ENCODE measurements around the gene CEP162. TPM values are rescaled to one million over a fixed set of nuclear protein-coding genes. Genes with fewer than 3 reads are reported as not detected.
"Not testable (repeated sequence)": the region's sequence is repeated elsewhere in the genome, so short reads cannot be mapped to it uniquely, and the experiment has no call there.

The CEP162 gene
- total and polyA plus RNA-seq, 2 donors = 13.1 to 15.7 TPM

- H3K27ac ChIP-seq (ENCODE audit: low read depth in 1 of 2, low read length in 1 of 2); DNase-seq (ENCODE audit: low read depth in 6 of 9, low spot score in 9 of 9); H3K27me3 ChIP-seq (ENCODE audit: control insufficient read depth in 2 of 2, insufficient read depth in 1 of 2, low read length in 1 of 2); H3K4me3 ChIP-seq (ENCODE audit: low read length in 2 of 2); H3K4me1 ChIP-seq (ENCODE audit: control insufficient read depth in 2 of 2, insufficient read depth in 2 of 2, low read length in 2 of 2); H3K9me3 ChIP-seq (ENCODE audit: control insufficient read depth in 2 of 2, insufficient read depth in 1 of 2, low read length in 1 of 2); H3K36me3 ChIP-seq (ENCODE audit: control insufficient read depth in 2 of 2, insufficient read depth in 2 of 2, low read length in 1 of 2): not testable (repeated sequence)
- 95% methylated on average over 51 of the region's 51 CpGs for WGBS
Observed at GRCh38 chr6:84244416-84245081, 17.1 kb upstream of the CEP162 start.

DNA sequence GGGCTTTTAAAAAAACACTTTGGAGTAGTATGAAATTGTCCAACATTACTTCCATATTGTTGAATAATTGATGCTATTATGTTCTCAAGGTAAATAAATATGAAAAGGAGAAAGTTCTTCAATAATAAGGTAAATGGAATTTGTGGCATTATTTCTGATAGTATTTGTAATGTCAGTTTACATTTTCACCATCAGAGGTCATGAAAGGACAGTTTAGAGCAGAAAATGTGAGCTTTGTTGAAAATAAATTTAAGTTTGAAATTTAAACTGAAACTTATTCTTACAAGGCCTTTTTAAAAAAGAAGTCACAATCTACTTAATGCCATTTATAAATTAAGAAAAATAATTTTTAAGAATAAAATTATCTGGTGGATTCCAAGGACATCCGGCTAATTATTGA is 15.8 kb upstream of the CEP162 start:
- no peaks in the 10 kb centered on the region for H3K27me3 ChIP-seq (ENCODE audit: control insufficient read depth in 2 of 2, insufficient read depth in 1 of 2, low read length in 1 of 2)
- no peak for DNase-seq (ENCODE audit: low read depth in 6 of 9, low spot score in 9 of 9)
- no peaks in the 10 kb centered on the region for H3K36me3 ChIP-seq (ENCODE audit: control insufficient read depth in 2 of 2, insufficient read depth in 2 of 2, low read length in 1 of 2)
- H3K4me1 ChIP-seq (ENCODE audit: control insufficient read depth in 2 of 2, insufficient read depth in 2 of 2, low read length in 2 of 2) = no peaks in the 10 kb centered on the region
- WGBS = 98% methylated on average over 1 of the region's 1 CpG
- no peak overlapping the region for H3K4me3 ChIP-seq (ENCODE audit: low read length in 2 of 2)
- H3K9me3 ChIP-seq (ENCODE audit: control insufficient read depth in 2 of 2, insufficient read depth in 1 of 2, low read length in 1 of 2) = no peaks in the 10 kb centered on the region
- no peak overlapping the region for H3K27ac ChIP-seq (ENCODE audit: low read depth in 1 of 2, low read length in 1 of 2)

GRCh38 chr6:84242265-84242664 is 14.8 kb upstream of the CEP162 start:
- Histone ChIP-seq H3K9me3 (ENCODE audit: control insufficient read depth in 2 of 2, insufficient read depth in 1 of 2, low read length in 1 of 2) (no peaks in the 10 kb centered on the region), H3K27ac (ENCODE audit: low read depth in 1 of 2, low read length in 1 of 2) (no peak overlapping the region), H3K27me3 (ENCODE audit: control insufficient read depth in 2 of 2, insufficient read depth in 1 of 2, low read length in 1 of 2) (no peaks in the 10 kb centered on the region), H3K36me3 (ENCODE audit: control insufficient read depth in 2 of 2, insufficient read depth in 2 of 2, low read length in 1 of 2) (no peaks in the 10 kb centered on the region), H3K4me1 (ENCODE audit: control insufficient read depth in 2 of 2, insufficient read depth in 2 of 2, low read length in 2 of 2) (no peaks in the 10 kb centered on the region), H3K4me3 (ENCODE audit: low read length in 2 of 2) (no peak overlapping the region)
- DNase-seq (ENCODE audit: low read depth in 6 of 9, low spot score in 9 of 9) = no peak

- H3K27ac ChIP-seq (ENCODE audit: low read depth in 1 of 2, low read length in 1 of 2) = no peak overlapping the region
- no peaks in the 10 kb centered on the region for H3K36me3 ChIP-seq (ENCODE audit: control insufficient read depth in 2 of 2, insufficient read depth in 2 of 2, low read length in 1 of 2)
- 0% methylated on average over 1 of the region's 1 CpG for WGBS
- H3K9me3 ChIP-seq (ENCODE audit: control insufficient read depth in 2 of 2, insufficient read depth in 1 of 2, low read length in 1 of 2) = no peaks in the 10 kb centered on the region
- peaks cover 5% of the 10 kb centered on the region in 2 donors for H3K4me1 ChIP-seq (ENCODE audit: control insufficient read depth in 2 of 2, insufficient read depth in 2 of 2, low read length in 2 of 2)
- DNase-seq (ENCODE audit: low read depth in 6 of 9, low spot score in 9 of 9) = no peak
- H3K27me3 ChIP-seq (ENCODE audit: control insufficient read depth in 2 of 2, insufficient read depth in 1 of 2, low read length in 1 of 2) = peaks cover 0 to 3% of the 10 kb centered on the region in 2 donors
- peak overlapping the region; percentile 89 to 90 for H3K4me3 ChIP-seq (ENCODE audit: low read length in 2 of 2)
Observed at GRCh38 chr6:84228198-84228543, 728 bp upstream of the CEP162 start.

GRCh38 chr6:84227044-84227433 is 404 bp downstream of the CEP162 start:
- 10% methylated on average over 14 of the region's 14 CpGs for WGBS
- H3K27ac ChIP-seq (ENCODE audit: low read depth in 1 of 2, low read length in 1 of 2) = peak overlapping the region; percentile 26 to 70
- peak overlapping the region; percentile 89 to 90 for H3K4me3 ChIP-seq (ENCODE audit: low read length in 2 of 2)
- H3K27me3 ChIP-seq (ENCODE audit: control insufficient read depth in 2 of 2, insufficient read depth in 1 of 2, low read length in 1 of 2) = peaks cover 0 to 3% of the 10 kb centered on the region in 2 donors
- peaks cover 5% of the 10 kb centered on the region in 2 donors for H3K4me1 ChIP-seq (ENCODE audit: control insufficient read depth in 2 of 2, insufficient read depth in 2 of 2, low read length in 2 of 2)
- DNase-seq (ENCODE audit: low read depth in 6 of 9, low spot score in 9 of 9) = no peak
- no peaks in the 10 kb centered on the region for H3K36me3 ChIP-seq (ENCODE audit: control insufficient read depth in 2 of 2, insufficient read depth in 2 of 2, low read length in 1 of 2)
- no peaks in the 10 kb centered on the region for H3K9me3 ChIP-seq (ENCODE audit: control insufficient read depth in 2 of 2, insufficient read depth in 1 of 2, low read length in 1 of 2)

GRCh38 chr6:84224251-84224650 is 3.2 kb downstream of the CEP162 start:
- no peak overlapping the region for H3K27ac ChIP-seq (ENCODE audit: low read depth in 1 of 2, low read length in 1 of 2)
- H3K36me3 ChIP-seq (ENCODE audit: control insufficient read depth in 2 of 2, insufficient read depth in 2 of 2, low read length in 1 of 2) = peaks cover 0 to 3% of the 10 kb centered on the region in 2 donors
- H3K4me3 ChIP-seq (ENCODE audit: low read length in 2 of 2) = no peak overlapping the region
- no peak for DNase-seq (ENCODE audit: low read depth in 6 of 9, low spot score in 9 of 9)
- H3K27me3 ChIP-seq (ENCODE audit: control insufficient read depth in 2 of 2, insufficient read depth in 1 of 2, low read length in 1 of 2) = no peaks in the 10 kb centered on the region
- peaks cover 5% of the 10 kb centered on the region in 2 donors for H3K4me1 ChIP-seq (ENCODE audit: control insufficient read depth in 2 of 2, insufficient read depth in 2 of 2, low read length in 2 of 2)
- H3K9me3 ChIP-seq (ENCODE audit: control insufficient read depth in 2 of 2, insufficient read depth in 1 of 2, low read length in 1 of 2) = no peaks in the 10 kb centered on the region

GRCh38 chr6:84223608-84224007 is 3.8 kb downstream of the CEP162 start:
- H3K9me3 ChIP-seq (ENCODE audit: control insufficient read depth in 2 of 2, insufficient read depth in 1 of 2, low read length in 1 of 2); DNase-seq (ENCODE audit: low read depth in 6 of 9, low spot score in 9 of 9); H3K4me3 ChIP-seq (ENCODE audit: low read length in 2 of 2); H3K4me1 ChIP-seq (ENCODE audit: control insufficient read depth in 2 of 2, insufficient read depth in 2 of 2, low read length in 2 of 2); H3K27ac ChIP-seq (ENCODE audit: low read depth in 1 of 2, low read length in 1 of 2); H3K27me3 ChIP-seq (ENCODE audit: control insufficient read depth in 2 of 2, insufficient read depth in 1 of 2, low read length in 1 of 2); H3K36me3 ChIP-seq (ENCODE audit: control insufficient read depth in 2 of 2, insufficient read depth in 2 of 2, low read length in 1 of 2): not testable (repeated sequence)
- 96% methylated on average over 5 of the region's 5 CpGs for WGBS

- 97% methylated on average over 4 of the region's 4 CpGs for WGBS
- Histone ChIP-seq H3K36me3 (ENCODE audit: control insufficient read depth in 2 of 2, insufficient read depth in 2 of 2, low read length in 1 of 2) (peaks cover 0 to 3% of the 10 kb centered on the region in 2 donors), H3K27ac (ENCODE audit: low read depth in 1 of 2, low read length in 1 of 2) (no peak overlapping the region), H3K27me3 (ENCODE audit: control insufficient read depth in 2 of 2, insufficient read depth in 1 of 2, low read length in 1 of 2) (no peaks in the 10 kb centered on the region), H3K4me1 (ENCODE audit: control insufficient read depth in 2 of 2, insufficient read depth in 2 of 2, low read length in 2 of 2) (peaks cover 5% of the 10 kb centered on the region in 2 donors), H3K4me3 (ENCODE audit: low read length in 2 of 2) (no peak overlapping the region), H3K9me3 (ENCODE audit: control insufficient read depth in 2 of 2, insufficient read depth in 1 of 2, low read length in 1 of 2) (no peaks in the 10 kb centered on the region)
- DNase-seq (ENCODE audit: low read depth in 6 of 9, low spot score in 9 of 9) = no peak
Observed at GRCh38 chr6:84222426-84222825, 5.0 kb downstream of the CEP162 start.

- Histone ChIP-seq H3K4me1 (ENCODE audit: control insufficient read depth in 2 of 2, insufficient read depth in 2 of 2, low read length in 2 of 2) (no peaks in the 10 kb centered on the region), H3K36me3 (ENCODE audit: control insufficient read depth in 2 of 2, insufficient read depth in 2 of 2, low read length in 1 of 2) (peaks cover 0 to 3% of the 10 kb centered on the region in 2 donors), H3K27ac (ENCODE audit: low read depth in 1 of 2, low read length in 1 of 2) (no peak overlapping the region), H3K27me3 (ENCODE audit: control insufficient read depth in 2 of 2, insufficient read depth in 1 of 2, low read length in 1 of 2) (no peaks in the 10 kb centered on the region), H3K4me3 (ENCODE audit: low read length in 2 of 2) (no peak overlapping the region), H3K9me3 (ENCODE audit: control insufficient read depth in 2 of 2, insufficient read depth in 1 of 2, low read length in 1 of 2) (no peaks in the 10 kb centered on the region)
- DNase-seq (ENCODE audit: low read depth in 6 of 9, low spot score in 9 of 9) = peak in 1 of 9 donors; percentile 15
- WGBS = 96% methylated on average over 3 of the region's 3 CpGs
Observed at GRCh38 chr6:84220809-84221409, 6.5 kb downstream of the CEP162 start.
